ENCODE data around the gene SLC2A3. TPM values are rescaled to one million over a fixed set of nuclear protein-coding genes. Genes with fewer than 3 reads are reported as not detected.
"Not testable (repeated sequence)": the region's sequence is repeated elsewhere in the genome, so short reads cannot be mapped to it uniquely, and the experiment has no call there.

Gene SLC2A3
- total RNA-seq: 73.5 and 80.3 TPM in 2 replicates
- long read RNA-seq, full-length matches to known transcripts: 83 of 132 reads
- long read RNA-seq, partial matches to known transcripts: 27 of 132 reads
- long read RNA-seq, other reads (novel, unspliced or antisense): 22 of 132 reads

DNA sequence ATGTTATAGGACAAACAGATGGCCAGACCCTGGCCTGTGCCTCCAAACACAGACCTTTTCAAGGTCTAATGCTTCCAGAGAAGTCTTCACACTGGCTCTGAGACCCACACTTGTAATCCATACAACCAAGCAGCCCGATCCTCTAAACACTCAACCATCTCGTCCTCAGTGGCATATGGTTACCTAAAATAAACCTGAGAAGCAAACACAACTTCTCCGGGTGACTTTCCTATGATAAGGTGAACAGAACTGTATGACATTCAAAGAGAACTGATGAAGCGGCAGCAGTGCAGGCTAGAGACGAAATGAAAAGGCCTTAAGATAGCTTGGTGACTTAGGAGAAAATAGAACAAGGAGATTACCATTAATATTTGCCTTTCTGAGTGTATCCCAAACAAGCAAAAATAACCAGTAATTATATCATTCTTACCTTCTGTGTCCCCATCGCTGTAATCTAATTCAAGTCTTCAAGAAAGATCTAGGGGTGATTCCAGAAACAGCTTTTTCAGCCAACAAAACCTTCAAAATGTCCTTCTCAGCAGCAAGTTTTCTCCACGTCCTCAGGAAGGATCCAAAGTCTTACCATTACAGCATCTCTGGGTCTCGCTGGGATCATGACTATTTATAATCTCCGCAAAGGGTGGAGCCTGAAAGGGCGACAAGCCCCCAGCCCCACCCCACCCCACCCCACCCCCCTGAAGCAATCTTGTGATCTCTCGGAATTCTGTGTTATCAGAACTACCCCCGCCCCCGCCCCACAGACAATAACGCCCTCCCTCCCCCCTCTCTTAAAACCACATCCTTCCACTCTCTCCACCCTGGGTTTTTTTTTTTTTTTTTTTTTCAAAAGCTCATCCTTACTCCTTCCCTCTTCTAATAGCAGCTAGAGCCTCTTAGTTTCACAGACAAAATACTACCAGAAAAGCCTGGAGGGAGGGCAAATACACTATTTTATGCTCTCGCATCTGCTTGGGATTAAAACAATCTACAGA is at the start of gene SLC2A3:
SLC2A3 (minus strand) TSS at position 598 of the 992 bp plus-strand sequence; CDS start at position 445, 153 bp downstream.
- TF ChIP-seq, protein P1, sequence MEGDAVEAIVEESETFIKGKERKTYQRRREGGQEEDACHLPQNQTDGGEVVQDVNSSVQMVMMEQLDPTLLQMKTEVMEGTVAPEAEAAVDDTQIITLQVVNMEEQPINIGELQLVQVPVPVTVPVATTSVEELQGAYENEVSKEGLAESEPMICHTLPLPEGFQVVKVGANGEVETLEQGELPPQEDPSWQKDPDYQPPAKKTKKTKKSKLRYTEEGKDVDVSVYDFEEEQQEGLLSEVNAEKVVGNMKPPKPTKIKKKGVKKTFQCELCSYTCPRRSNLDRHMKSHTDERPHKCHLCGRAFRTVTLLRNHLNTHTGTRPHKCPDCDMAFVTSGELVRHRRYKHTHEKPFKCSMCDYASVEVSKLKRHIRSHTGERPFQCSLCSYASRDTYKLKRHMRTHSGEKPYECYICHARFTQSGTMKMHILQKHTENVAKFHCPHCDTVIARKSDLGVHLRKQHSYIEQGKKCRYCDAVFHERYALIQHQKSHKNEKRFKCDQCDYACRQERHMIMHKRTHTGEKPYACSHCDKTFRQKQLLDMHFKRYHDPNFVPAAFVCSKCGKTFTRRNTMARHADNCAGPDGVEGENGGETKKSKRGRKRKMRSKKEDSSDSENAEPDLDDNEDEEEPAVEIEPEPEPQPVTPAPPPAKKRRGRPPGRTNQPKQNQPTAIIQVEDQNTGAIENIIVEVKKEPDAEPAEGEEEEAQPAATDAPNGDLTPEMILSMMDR (IDR thresholded peaks at IDR 0.05): no peak
- Mint-ChIP-seq H3K27me3 (ENCODE audit: unreplicated experiment) (no peaks in the 10 kb centered on the region), H3K27ac (ENCODE audit: unreplicated experiment) (no peak within 1 kb of the TSS), H3K36me3 (ENCODE audit: unreplicated experiment) (peaks cover 8% of the 10 kb centered on the region), H3K9me3 (ENCODE audit: unreplicated experiment) (no peaks in the 10 kb centered on the region), H3K4me1 (ENCODE audit: unreplicated experiment) (peaks cover 9% of the 10 kb centered on the region), H3K4me3 (ENCODE audit: unreplicated experiment) (no peak within 1 kb of the TSS)
- DNase-seq (ENCODE audit: extremely low spot score, unreplicated experiment): peak; percentile 89

DNA sequence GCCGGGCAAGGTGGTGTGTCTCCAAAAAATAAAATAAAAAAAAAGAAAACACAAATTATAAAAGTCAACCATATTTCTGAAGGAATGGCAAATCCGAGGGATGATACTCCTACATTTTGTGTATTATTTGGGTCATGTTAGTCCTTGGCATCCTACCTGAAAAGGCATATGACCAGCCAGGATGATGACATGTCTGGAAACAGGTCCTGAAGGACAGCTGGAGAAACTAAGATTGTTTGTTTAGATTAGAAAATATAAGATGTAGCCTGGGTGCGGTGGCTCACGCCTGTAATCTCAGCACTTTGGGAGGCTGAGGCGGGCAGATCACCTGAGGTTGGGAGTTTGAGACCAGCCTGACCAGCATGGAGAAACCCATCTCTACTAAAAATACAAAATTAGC is 48.9 kb upstream of the SLC2A3 start:
- Mint-ChIP-seq H3K9me3 (ENCODE audit: unreplicated experiment) (no peaks in the 10 kb centered on the region), H3K27me3 (ENCODE audit: unreplicated experiment) (no peaks in the 10 kb centered on the region), H3K4me3 (ENCODE audit: unreplicated experiment) (no peak overlapping the region), H3K27ac (ENCODE audit: unreplicated experiment) (no peak overlapping the region), H3K4me1 (ENCODE audit: unreplicated experiment) (peaks cover 2% of the 10 kb centered on the region), H3K36me3 (ENCODE audit: unreplicated experiment) (no peaks in the 10 kb centered on the region)
- TF ChIP-seq, protein P1 (IDR thresholded peaks at IDR 0.05): no peak
- DNase-seq (ENCODE audit: extremely low spot score, unreplicated experiment): no peak

DNA sequence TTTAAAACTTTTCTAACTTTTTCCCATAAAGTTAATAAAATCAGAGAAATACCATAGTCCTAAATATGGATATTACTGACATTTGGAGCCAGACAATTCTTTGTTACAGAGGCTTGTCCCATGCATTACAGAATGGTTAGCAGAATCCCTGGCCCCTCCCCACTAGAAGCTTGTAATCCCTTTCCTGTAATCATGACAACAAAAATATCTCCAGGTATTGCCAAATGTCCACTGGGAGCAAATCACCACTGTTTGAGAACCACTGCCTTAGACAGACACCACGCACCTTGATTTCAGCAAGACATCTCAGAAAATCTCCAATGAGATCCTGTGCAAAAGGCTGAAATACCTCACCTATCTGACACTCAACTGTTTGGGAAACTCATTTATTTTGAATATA is 47.5 kb upstream of the SLC2A3 start:
- H3K27me3 Mint-ChIP-seq (ENCODE audit: unreplicated experiment); H3K4me1 Mint-ChIP-seq (ENCODE audit: unreplicated experiment); H3K36me3 Mint-ChIP-seq (ENCODE audit: unreplicated experiment); H3K4me3 Mint-ChIP-seq (ENCODE audit: unreplicated experiment); DNase-seq (ENCODE audit: extremely low spot score, unreplicated experiment); H3K27ac Mint-ChIP-seq (ENCODE audit: unreplicated experiment); H3K9me3 Mint-ChIP-seq (ENCODE audit: unreplicated experiment): not testable (repeated sequence)

DNA sequence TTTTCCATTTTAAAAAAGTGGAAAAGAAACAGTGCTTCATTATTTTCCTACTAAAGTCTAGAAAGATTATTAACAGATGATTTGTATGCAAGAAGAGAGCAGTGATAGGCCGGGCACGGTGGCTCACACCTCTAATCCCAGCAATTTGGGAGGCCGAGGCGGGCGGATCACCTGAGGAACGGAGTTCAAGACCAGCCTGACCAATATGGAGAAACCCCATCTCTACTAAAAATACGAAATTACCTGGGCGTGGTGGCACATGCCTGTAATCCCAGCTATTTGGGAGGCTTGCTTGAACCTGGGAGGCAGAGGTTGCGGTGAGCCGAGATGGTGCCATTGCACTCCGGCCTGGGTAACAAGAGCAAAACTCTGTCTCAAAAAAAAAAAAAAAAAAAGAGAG is 47.0 kb upstream of the SLC2A3 start:
- H3K27me3 Mint-ChIP-seq (ENCODE audit: unreplicated experiment); H3K9me3 Mint-ChIP-seq (ENCODE audit: unreplicated experiment); H3K4me3 Mint-ChIP-seq (ENCODE audit: unreplicated experiment); H3K36me3 Mint-ChIP-seq (ENCODE audit: unreplicated experiment); H3K4me1 Mint-ChIP-seq (ENCODE audit: unreplicated experiment); DNase-seq (ENCODE audit: extremely low spot score, unreplicated experiment); H3K27ac Mint-ChIP-seq (ENCODE audit: unreplicated experiment): not testable (repeated sequence)

DNA sequence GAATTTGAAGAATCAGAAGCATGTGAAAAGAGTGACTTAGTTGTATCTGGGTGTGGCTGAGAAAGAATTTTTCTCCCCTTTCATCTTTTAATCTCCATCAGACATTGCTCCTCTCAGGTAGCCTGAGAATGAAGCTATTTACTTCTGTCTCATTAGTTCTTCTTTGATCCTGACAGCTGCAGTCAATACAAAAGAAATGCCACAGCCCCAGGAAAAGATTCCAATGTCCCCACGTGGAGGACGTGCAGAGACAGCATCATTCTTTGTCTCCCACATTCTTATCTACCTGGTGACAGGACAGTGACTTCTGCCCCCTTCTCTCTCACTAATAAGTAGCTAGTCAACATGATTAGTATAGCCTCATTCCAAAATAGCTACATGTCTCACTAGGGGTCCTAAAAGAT is 46.3 kb upstream of the SLC2A3 start:
- H3K27me3 Mint-ChIP-seq (ENCODE audit: unreplicated experiment); H3K36me3 Mint-ChIP-seq (ENCODE audit: unreplicated experiment); H3K9me3 Mint-ChIP-seq (ENCODE audit: unreplicated experiment); H3K4me3 Mint-ChIP-seq (ENCODE audit: unreplicated experiment); H3K4me1 Mint-ChIP-seq (ENCODE audit: unreplicated experiment); H3K27ac Mint-ChIP-seq (ENCODE audit: unreplicated experiment); DNase-seq (ENCODE audit: extremely low spot score, unreplicated experiment): not testable (repeated sequence)

DNA sequence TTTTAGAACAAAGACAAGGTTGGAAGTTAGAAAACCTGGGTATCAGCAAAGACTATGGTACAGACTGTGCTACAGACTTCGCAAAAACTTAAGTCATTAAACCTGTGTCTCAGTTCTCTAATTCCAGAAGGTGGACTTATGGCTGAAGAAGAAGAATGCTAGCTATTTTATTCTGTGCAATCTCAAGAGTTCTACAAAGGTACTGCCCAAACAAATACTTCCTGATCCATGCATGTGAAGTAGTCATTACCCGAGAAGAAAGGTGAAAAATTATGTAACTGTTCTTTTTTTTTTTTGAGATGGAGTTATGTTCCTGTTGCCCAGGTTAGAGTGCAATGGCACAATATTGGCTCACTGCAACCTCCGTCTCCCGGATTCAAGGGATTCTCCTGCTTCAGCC is 45.5 kb upstream of the SLC2A3 start:
- Mint-ChIP-seq H3K27me3 (ENCODE audit: unreplicated experiment) (no peaks in the 10 kb centered on the region), H3K36me3 (ENCODE audit: unreplicated experiment) (no peaks in the 10 kb centered on the region), H3K4me1 (ENCODE audit: unreplicated experiment) (peaks cover 3% of the 10 kb centered on the region), H3K27ac (ENCODE audit: unreplicated experiment) (no peak overlapping the region), H3K9me3 (ENCODE audit: unreplicated experiment) (no peaks in the 10 kb centered on the region), H3K4me3 (ENCODE audit: unreplicated experiment) (no peak overlapping the region)
- TF ChIP-seq, protein P1 (IDR thresholded peaks at IDR 0.05): no peak
- DNase-seq (ENCODE audit: extremely low spot score, unreplicated experiment): no peak

DNA sequence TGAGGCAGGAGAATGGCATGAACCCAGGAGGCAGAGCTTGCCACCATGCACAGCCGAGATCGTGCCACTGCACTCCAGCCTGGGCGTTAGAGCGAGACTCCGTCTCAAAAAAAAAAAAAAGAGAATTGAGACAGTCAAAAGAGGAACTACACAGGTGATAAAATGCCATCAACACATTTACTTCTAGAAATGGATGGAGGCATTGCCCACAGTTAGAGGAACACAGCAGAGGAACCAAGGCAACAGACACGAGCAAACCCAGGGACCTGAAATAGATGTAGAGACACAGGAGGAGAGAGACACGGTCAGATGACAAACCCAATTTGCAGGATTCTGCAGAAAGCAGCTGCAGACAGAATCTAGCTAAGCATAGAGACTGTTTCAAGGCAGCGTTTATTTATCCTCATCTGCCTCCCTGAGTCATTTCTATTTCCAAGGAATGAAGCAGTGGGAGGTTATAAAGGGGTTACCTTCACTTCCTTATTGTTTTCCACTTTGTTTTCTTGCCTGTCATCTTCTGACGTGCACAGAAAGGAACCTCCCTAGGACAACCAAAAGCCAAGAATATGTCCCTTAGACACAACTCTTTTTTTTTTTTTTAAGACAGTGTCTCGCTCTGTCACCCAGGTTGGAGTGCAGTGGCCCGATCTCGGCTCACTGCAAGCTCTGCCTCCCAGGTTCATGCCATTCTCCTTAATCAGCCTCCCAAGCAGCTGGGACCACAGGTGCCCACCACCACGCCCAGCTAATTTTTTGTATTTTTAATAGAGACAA is 41.6 kb upstream of the SLC2A3 start:
- not testable (repeated sequence) for H3K4me1 Mint-ChIP-seq (ENCODE audit: unreplicated experiment); H3K4me3 Mint-ChIP-seq (ENCODE audit: unreplicated experiment); H3K27ac Mint-ChIP-seq (ENCODE audit: unreplicated experiment); H3K27me3 Mint-ChIP-seq (ENCODE audit: unreplicated experiment); H3K9me3 Mint-ChIP-seq (ENCODE audit: unreplicated experiment); DNase-seq (ENCODE audit: extremely low spot score, unreplicated experiment); H3K36me3 Mint-ChIP-seq (ENCODE audit: unreplicated experiment)
